GM06990 (cell line): ENCODE measurements around the gene CARMIL1.

ENCODE experiments used
- DNase-seq: peaks from one replicate; pipeline ENCODE4 v3.0.0-alpha.2; 2011; ENCODE audit not compliant: insufficient read length; ENCODE audit errors: extremely low read depth
- H3K27me3 ChIP-seq: replicated peaks from 2 replicates; pipeline ENCODE4 v1.6.0; 2011; ENCODE audit warnings: low read length; ENCODE audit not compliant: control insufficient read depth, insufficient read depth
- H3K36me3 ChIP-seq: 2 replicates; pipeline ENCODE4 v1.5.1; 2011; ENCODE audit warnings: low read length; ENCODE audit not compliant: control insufficient read depth, insufficient read depth
- H3K4me3 ChIP-seq: replicated peaks from 2 replicates; pipeline ENCODE4 v1.5.1; 2011; ENCODE audit warnings: low read depth, mild to moderate bottlenecking, control low read depth, low read length
- CTCF ChIP-seq: IDR thresholded peaks from 2 replicates; pipeline ENCODE4 v1.5.1; 2011; ENCODE audit warnings: low read length, control low read depth, mild to moderate bottlenecking, inconsistent platforms; ENCODE audit not compliant: insufficient read depth, poor library complexity, severe bottlenecking

CARMIL1 gene

GRCh38 chr6:25541228-25541627 is 262.1 kb downstream of the CARMIL1 start:
- DNase-seq, result no peak
- H3K27me3 ChIP-seq, result no peaks in the 10 kb centered on the region; the same call in 1 of the 2 replicates
- H3K4me3 ChIP-seq, result no peak overlapping the region
- TF ChIP-seq CTCF, result no peak
- no peaks in the 10 kb centered on the region for H3K36me3 ChIP-seq

DNA sequence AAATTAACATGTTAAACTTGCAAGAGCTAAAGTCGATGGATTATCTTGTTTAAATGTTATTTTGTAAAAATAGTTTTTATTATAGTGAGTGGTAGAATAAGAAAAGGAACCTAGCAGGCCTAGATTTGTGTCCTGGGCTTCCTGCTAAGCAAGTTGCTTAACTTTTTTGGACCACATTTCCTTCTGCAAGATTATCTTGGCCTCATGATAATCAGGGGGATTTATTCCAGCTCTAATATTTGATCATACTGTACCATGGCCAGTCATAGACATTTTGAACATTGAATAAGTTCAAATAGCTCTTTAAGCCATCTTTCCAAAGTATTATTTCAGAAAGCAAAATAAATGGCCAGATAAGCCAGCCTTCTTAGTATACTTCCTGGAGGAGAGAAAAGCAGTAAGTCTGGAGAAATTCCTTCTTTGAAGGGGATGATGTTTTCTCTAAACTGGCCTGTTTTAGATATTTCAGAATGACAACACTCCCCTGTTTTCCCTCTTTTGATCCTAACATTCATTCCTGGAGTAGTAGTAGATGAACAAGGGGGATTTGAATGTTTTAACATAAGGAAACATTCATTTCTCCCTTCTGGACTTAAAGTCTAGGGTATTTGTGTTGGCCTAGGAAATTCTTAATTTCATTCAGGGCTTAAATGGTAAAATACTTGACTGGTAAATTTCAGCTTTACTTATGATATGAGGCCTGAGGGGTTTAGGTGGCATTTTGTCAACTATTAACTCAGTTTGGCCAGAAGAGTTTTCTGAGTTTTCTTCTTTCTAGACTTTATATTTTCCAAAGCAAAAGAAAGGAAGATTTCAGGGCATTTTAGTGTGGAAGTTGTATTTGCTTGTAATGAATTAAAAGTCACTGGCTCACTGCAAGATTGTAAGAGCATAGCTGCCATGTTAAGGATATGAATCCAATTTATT is 264.1 kb downstream of the CARMIL1 start:
- Histone ChIP-seq H3K27me3 (no peaks in the 10 kb centered on the region; the same call in 1 of the 2 replicates), H3K4me3 (no peak overlapping the region), H3K36me3 (no peaks in the 10 kb centered on the region)
- no peak for DNase-seq
- no peak for TF ChIP-seq CTCF

DNA sequence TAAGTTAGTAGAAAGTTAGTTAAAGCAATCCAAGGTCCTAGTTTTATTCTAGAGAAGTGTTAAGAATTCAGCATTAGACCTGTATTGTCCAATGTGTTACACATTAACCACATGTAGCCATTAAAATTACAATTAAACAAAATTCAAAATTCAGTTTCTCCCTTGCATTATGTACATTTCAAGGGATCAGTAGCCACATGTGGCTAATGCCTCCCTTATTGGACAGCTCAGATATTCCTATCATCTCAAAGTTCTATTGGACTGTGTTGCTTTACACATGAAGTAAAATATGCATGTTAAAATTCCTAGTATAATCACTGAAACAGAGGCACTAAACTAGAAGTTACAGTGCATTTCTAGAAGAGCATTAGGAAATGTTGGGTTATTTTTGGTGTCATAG is 265.7 kb downstream of the CARMIL1 start:
- Histone ChIP-seq H3K27me3 (no peaks in the 10 kb centered on the region), H3K36me3 (no peaks in the 10 kb centered on the region), H3K4me3 (no peak overlapping the region)
- no peak for DNase-seq
- TF ChIP-seq CTCF, result no peak

- no peaks in the 10 kb centered on the region for H3K36me3 ChIP-seq
- no peaks in the 10 kb centered on the region for H3K27me3 ChIP-seq
- H3K4me3 ChIP-seq, result no peak overlapping the region
- DNase-seq, result no peak
- no peak for TF ChIP-seq CTCF
Measured at GRCh38 chr6:25547797-25548196, 268.6 kb downstream of the CARMIL1 start.

- no peak for TF ChIP-seq CTCF
- Histone ChIP-seq H3K27me3 (no peaks in the 10 kb centered on the region), H3K4me3 (no peak overlapping the region), H3K36me3 (no peaks in the 10 kb centered on the region)
- DNase-seq, result no peak
Measured at GRCh38 chr6:25548451-25548850, 269.3 kb downstream of the CARMIL1 start.
